Neural crest cell (in vitro differentiated cells): Measurements from ENCODE around the gene BCAT1. TPM values are rescaled to one million over a fixed set of nuclear protein-coding genes. Genes with fewer than 3 reads are reported as not detected.
"Not testable (repeated sequence)": the region's sequence is repeated elsewhere in the genome, so short reads cannot be mapped to it uniquely, and the experiment has no call there.

Experiments used
- DNase-seq: peaks from one replicate; pipeline ENCODE4 v3.0.0; 2021; ENCODE audit warnings: low read depth, mixed read lengths, low spot score
- H3K27ac Mint-ChIP-seq: one replicate; pipeline ENCODE4 v1.8.0; 2021; ENCODE audit warnings: mild to moderate bottlenecking, mixed read lengths; ENCODE audit not compliant: unreplicated experiment
- H3K27me3 Mint-ChIP-seq: 2 replicates; pipeline ENCODE4 v1.8.0; 2021; ENCODE audit warnings: low read depth, mild to moderate bottlenecking, mixed read lengths
- H3K36me3 Mint-ChIP-seq: 2 replicates; pipeline ENCODE4 v1.8.0; 2021; ENCODE audit warnings: low read depth, mild to moderate bottlenecking, mixed read lengths
- H3K4me1 Mint-ChIP-seq: 2 replicates; pipeline ENCODE4 v1.8.0; 2021; ENCODE audit warnings: mixed read lengths
- H3K4me3 Mint-ChIP-seq: one replicate; pipeline ENCODE4 v1.8.0; 2021; ENCODE audit warnings: mild to moderate bottlenecking, mixed read lengths
- H3K9me3 Mint-ChIP-seq: 2 replicates; pipeline ENCODE4 v1.8.0; 2021; ENCODE audit warnings: mixed read lengths
- total RNA-seq: library from RNA; stranded (reverse); gene quantifications from 2 replicates; pipeline ENCODE4 v1.2.1, GENCODE V29; 2021
- TF ChIP-seq, protein P1 (sequence below): fragments of 200-600 bp; sonication (generic); conservative IDR thresholded peaks from 2 replicates; pipeline ENCODE4 v1.5.0; 2021; ENCODE audit warnings: antibody characterized with exemption, mild to moderate bottlenecking

Gene BCAT1
- total RNA-seq, 1 donor from 2014 or later = 199 TPM

DNA sequence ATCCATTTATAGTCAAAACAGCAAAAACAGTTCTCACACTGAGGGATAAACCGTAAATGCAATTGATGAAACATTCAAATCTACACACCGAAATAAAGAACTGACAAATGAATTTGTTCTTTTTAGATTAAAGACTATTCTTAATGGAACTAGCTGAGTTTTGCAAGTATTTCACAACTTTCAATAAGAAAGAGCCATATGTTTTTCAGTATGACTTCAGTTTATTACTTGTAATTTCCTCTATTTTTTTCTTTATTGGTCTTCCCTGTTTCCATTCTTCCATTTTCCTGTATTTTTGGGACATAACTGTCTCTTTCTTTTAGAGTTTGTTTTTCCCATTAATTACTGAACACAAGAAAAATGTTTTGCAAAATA is 4.3 kb downstream of the BCAT1 start:
- H3K4me3 Mint-ChIP-seq = peak overlapping the region; percentile 13
- TF ChIP-seq, protein P1, sequence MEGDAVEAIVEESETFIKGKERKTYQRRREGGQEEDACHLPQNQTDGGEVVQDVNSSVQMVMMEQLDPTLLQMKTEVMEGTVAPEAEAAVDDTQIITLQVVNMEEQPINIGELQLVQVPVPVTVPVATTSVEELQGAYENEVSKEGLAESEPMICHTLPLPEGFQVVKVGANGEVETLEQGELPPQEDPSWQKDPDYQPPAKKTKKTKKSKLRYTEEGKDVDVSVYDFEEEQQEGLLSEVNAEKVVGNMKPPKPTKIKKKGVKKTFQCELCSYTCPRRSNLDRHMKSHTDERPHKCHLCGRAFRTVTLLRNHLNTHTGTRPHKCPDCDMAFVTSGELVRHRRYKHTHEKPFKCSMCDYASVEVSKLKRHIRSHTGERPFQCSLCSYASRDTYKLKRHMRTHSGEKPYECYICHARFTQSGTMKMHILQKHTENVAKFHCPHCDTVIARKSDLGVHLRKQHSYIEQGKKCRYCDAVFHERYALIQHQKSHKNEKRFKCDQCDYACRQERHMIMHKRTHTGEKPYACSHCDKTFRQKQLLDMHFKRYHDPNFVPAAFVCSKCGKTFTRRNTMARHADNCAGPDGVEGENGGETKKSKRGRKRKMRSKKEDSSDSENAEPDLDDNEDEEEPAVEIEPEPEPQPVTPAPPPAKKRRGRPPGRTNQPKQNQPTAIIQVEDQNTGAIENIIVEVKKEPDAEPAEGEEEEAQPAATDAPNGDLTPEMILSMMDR = no peak
- no peak for DNase-seq
- no peaks in the 10 kb centered on the region for H3K9me3 Mint-ChIP-seq
- H3K27ac Mint-ChIP-seq = no peak overlapping the region
- H3K27me3 Mint-ChIP-seq = no peaks in the 10 kb centered on the region
- H3K36me3 Mint-ChIP-seq = peaks cover 8% of the 10 kb centered on the region
- peaks cover 70% of the 10 kb centered on the region for H3K4me1 Mint-ChIP-seq

DNA sequence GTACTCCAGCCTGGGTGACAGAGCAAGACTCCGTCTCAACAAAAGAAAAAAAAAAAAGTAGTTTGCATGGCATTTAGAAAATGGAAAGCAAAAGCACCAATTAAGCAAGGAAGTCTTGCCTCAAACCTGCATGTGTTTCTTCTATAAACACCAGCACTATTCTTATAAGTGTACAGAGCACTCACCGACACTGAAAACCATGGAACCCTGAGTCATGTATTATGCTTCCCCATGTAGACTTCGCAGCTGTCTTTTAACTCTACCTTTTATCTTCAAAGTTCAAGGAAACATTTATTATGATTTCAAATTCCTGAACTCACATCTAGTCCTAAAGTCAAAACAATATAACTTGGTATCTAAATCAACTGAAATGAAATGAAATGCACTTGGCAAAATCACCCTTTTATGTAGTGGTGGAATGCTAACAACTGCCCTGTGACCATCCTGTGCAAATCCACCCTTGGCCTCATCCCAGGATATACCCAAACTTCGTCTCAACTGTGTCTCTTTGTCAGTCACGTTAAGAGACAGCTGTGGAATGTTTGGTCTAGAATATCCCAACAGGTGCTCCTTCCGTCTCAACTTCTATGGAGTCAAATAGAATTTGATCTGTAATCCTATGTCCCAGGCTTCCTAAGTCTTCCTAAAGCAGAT is 4.8 kb downstream of the BCAT1 start:
- peaks cover 65% of the 10 kb centered on the region for H3K4me1 Mint-ChIP-seq
- peak overlapping the region; percentile 13 for H3K4me3 Mint-ChIP-seq
- H3K9me3 Mint-ChIP-seq = no peaks in the 10 kb centered on the region
- TF ChIP-seq, protein P1 = no peak
- no peak overlapping the region for H3K27ac Mint-ChIP-seq
- no peak for DNase-seq
- H3K27me3 Mint-ChIP-seq = no peaks in the 10 kb centered on the region
- H3K36me3 Mint-ChIP-seq = peaks cover 8% of the 10 kb centered on the region

DNA sequence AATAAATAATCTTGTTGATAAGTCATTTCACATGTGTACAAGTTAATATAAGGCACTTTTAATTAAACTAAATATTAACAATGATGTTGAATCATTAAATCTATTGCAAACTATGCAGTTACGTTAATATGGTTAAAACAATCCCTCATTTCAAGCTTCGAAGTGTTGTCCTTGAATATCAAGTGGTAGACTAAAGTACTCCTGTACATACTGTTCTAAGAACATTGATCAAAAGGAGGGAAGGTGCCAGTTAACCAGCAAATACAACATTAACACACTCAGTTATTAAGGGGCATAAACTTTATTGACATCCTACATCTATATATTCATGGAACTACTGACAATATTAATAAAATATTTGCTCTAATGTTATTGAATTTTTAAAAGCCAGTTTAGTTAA is 8.7 kb downstream of the BCAT1 start:
- Mint-ChIP-seq H3K36me3 (peaks cover 8% of the 10 kb centered on the region), H3K4me1 (peaks cover 31% of the 10 kb centered on the region), H3K9me3 (no peaks in the 10 kb centered on the region), H3K27ac (no peak overlapping the region), H3K4me3 (no peak overlapping the region), H3K27me3 (no peaks in the 10 kb centered on the region)
- TF ChIP-seq, protein P1 = no peak
- no peak for DNase-seq

GRCh38 chr12:24939551-24939950 is 9.3 kb downstream of the BCAT1 start:
- H3K9me3 Mint-ChIP-seq, H3K4me3 Mint-ChIP-seq, H3K27ac Mint-ChIP-seq, H3K36me3 Mint-ChIP-seq, H3K27me3 Mint-ChIP-seq, DNase-seq: not testable (repeated sequence)
- peaks cover 27% of the 10 kb centered on the region for H3K4me1 Mint-ChIP-seq

- Mint-ChIP-seq H3K36me3 (peaks cover 6% of the 10 kb centered on the region), H3K9me3 (no peaks in the 10 kb centered on the region), H3K4me1 (peaks cover 24% of the 10 kb centered on the region), H3K27me3 (no peaks in the 10 kb centered on the region), H3K27ac (no peak overlapping the region), H3K4me3 (no peak overlapping the region)
- no peak for DNase-seq
- TF ChIP-seq, protein P1 = no peak
These were observed 10.6 kb downstream of the BCAT1 start for GRCh38 chr12:24938341-24938740.

DNA sequence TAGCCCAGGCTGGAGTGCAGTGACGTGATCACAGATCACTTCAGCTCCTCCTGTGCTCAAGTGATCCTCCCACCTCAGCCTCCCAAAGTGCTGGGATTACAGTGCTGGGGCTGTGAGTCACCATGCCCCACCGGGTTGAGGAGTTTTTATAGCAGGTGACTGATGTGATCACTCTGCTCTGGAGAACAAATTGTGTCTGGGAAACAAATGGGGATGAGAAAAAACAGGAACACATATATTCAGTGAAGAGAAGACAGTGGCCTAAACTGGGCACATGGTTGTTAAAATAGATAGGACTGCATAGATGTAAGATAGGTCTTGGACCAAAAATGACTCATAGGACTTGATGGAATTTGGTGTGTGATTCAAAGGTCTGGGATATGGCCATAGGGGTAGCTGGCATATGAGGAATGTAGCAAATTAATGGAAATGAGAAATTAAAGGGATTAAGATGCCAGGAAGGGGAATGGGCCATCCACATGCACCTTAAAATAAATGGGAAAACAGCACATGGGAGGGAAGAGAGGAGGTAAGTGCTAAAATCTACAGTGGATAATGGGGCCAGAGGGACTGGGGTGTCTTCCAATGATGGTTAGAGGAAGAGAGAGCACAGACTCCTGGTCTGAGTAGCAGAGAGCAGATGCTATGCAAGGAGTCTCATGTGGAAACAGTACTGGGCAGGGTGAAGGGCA is 11.2 kb downstream of the BCAT1 start:
- no peaks in the 10 kb centered on the region for H3K27me3 Mint-ChIP-seq
- H3K27ac Mint-ChIP-seq = no peak overlapping the region
- TF ChIP-seq, protein P1 = no peak
- H3K9me3 Mint-ChIP-seq = no peaks in the 10 kb centered on the region
- DNase-seq = no peak
- H3K36me3 Mint-ChIP-seq = peaks cover 6% of the 10 kb centered on the region
- H3K4me1 Mint-ChIP-seq = peaks cover 24% of the 10 kb centered on the region
- no peak overlapping the region for H3K4me3 Mint-ChIP-seq
